ENCODE data around the gene STC2. TPM values are rescaled to one million over a fixed set of nuclear protein-coding genes. Genes with fewer than 3 reads are reported as not detected.

Gene STC2
- total RNA-seq, 1 experiment from 2014 or later: 57.0 TPM

- TF ChIP-seq SMAD4 (CRISPR knock-in tag; IDR thresholded peaks at IDR 0.05): no peak
- no peak for TF ChIP-seq MXD4 (CRISPR knock-in tag; IDR thresholded peaks at IDR 0.05; ENCODE audit: borderline replicate concordance)
- TF ChIP-seq ARID4B (CRISPR knock-in tag; IDR thresholded peaks at IDR 0.05; ENCODE audit: borderline replicate concordance): no peak
- no peak for TF ChIP-seq NFYB (CRISPR knock-in tag; conservative IDR thresholded peaks at IDR 0.05; ENCODE audit: low read depth)
- TF ChIP-seq PREB (CRISPR knock-in tag; IDR thresholded peaks at IDR 0.05; ENCODE audit: borderline replicate concordance): no peak
- no peak for TF ChIP-seq MLX (CRISPR knock-in tag; IDR thresholded peaks at IDR 0.05)
- TF ChIP-seq FOXP1 (CRISPR knock-in tag; IDR thresholded peaks at IDR 0.05; ENCODE audit: borderline replicate concordance): no peak
- no peak for TF ChIP-seq ZSCAN18 (CRISPR knock-in tag; IDR thresholded peaks at IDR 0.05)
- TF ChIP-seq FOXP4 (CRISPR knock-in tag; IDR thresholded peaks at IDR 0.05): no peak
- TF ChIP-seq E2F5 (CRISPR knock-in tag; IDR thresholded peaks at IDR 0.05): no peak
- no peak for TF ChIP-seq NFE2L1 (CRISPR knock-in tag; IDR thresholded peaks at IDR 0.05)
- no peak for TF ChIP-seq PRDM15 (CRISPR knock-in tag; IDR thresholded peaks at IDR 0.05)
- TF ChIP-seq ZNF396 (CRISPR knock-in tag; IDR thresholded peaks at IDR 0.05; ENCODE audit: borderline replicate concordance): no peak
Observed at GRCh38 chr5:173318330-173318729, 9.9 kb downstream of the STC2 start (continued).

Data from WTC11 (cell line).